Aorta (tissue), 5 donors: ENCODE data around the gene TCF7L1. TPM values are rescaled to one million over a fixed set of nuclear protein-coding genes. Genes with fewer than 3 reads are reported as not detected.

Experiments
- ATAC-seq: fragments of 200-7000 bp; cut with Tn5 transposase; one replicate; pipeline ENCODE4 v1.9.1; 2022; ENCODE audit warnings: moderate library complexity; ENCODE audit not compliant: low FRiP score
- DNase-seq, 2 donors: peaks; one replicate each; pipeline ENCODE4 v3.0.0-alpha.2; 2020
- H3K27ac ChIP-seq, 2 donors: one replicate each; pipeline ENCODE4 v1.5.1; 2013; ENCODE audit warnings: low read length in 2 of 2, mild to moderate bottlenecking in 2 of 2, moderate library complexity in 2 of 2, control low read depth in 1 of 2, inconsistent platforms in 1 of 2, low read depth in 1 of 2
- H3K27me3 ChIP-seq, 2 donors: one replicate each; pipeline ENCODE4 v1.6.1; 2013; ENCODE audit warnings: control low read depth in 1 of 2, low read length in 1 of 2, mild to moderate bottlenecking in 1 of 2, moderate library complexity in 1 of 2; ENCODE audit not compliant: insufficient read depth in 2 of 2, control insufficient read depth in 1 of 2
- H3K36me3 ChIP-seq, 2 donors: one replicate each; pipeline ENCODE4 v1.6.1; 2013; ENCODE audit warnings: control low read depth in 1 of 2, low read length in 1 of 2, mild to moderate bottlenecking in 1 of 2; ENCODE audit not compliant: insufficient read depth in 2 of 2, control insufficient read depth in 1 of 2
- H3K4me1 ChIP-seq, 2 donors: one replicate each; pipeline ENCODE4 v1.6.1; 2013; ENCODE audit warnings: low read length in 2 of 2, control low read depth in 1 of 2, mild to moderate bottlenecking in 1 of 2, moderate library complexity in 1 of 2; ENCODE audit not compliant: insufficient read depth in 2 of 2, control insufficient read depth in 1 of 2
- H3K4me3 ChIP-seq, 2 donors: one replicate each; pipeline ENCODE4 v1.5.1; 2013; ENCODE audit warnings: low read length in 2 of 2, control low read depth in 1 of 2, mild to moderate bottlenecking in 1 of 2
- H3K9me3 ChIP-seq: one replicate; pipeline ENCODE4 v1.6.1; 2013; ENCODE audit warnings: mild to moderate bottlenecking, low read length; ENCODE audit not compliant: control insufficient read depth
- WGBS, 2 donors: extraction: QIAGEN DNeasy Blood & Tissue Kit; methylation state at CpG; one replicate each; pipeline ENCODE4 v1.1.7; 2013; 5-methylcytosine and 5-hydroxymethylcytosine counted together
- intact Hi-C, 2 donors: fragments of 100-400 bp; cut with DNase I; formaldehyde crosslinking; loops; one replicate each; pipeline versions ENCODE4 v1.14.2 to v1.15.0; 2022
- polyA plus RNA-seq, 2 donors: library from polyadenylated mRNA; stranded (reverse); fragments of 200-250 nt; gene quantifications; one replicate each; pipeline ENCODE4 v1.2.3, GENCODE V29; 2013
- total RNA-seq, 2 donors: library from RNA; stranded (reverse); fragmentation: NEBNext Ultra II Directional; extraction: Animal tissue kit (Norgen Biotek cat#: 25700); gene quantifications; one replicate each; pipeline ENCODE4 v1.2.1, GENCODE V29; 2021
- donor health status: healthy with polysubstance abuse.
- donor health status: Bipolar disorder and iron deficiency.
- donor health status: DM: no; HTN: no; CAD: no.
- donor health status: DM: no; HTN: no; CAD: no.
- donor health status: DM: yes; HTN: yes; CAD: no.

TCF7L1 gene
- total and polyA plus RNA-seq, 4 donors, result 14.1 to 39.5 (median 31.8) TPM

GRCh38 chr2:85251070-85251616 lies 118.0 kb downstream of the TCF7L1 start:
- no peaks in the 10 kb centered on the region for H3K36me3 ChIP-seq
- DNase-seq (no peak), ATAC-seq (no peak)
- no peaks in the 10 kb centered on the region for H3K4me1 ChIP-seq
- 81 to 84% methylated on average over 3 of the region's 3 CpGs for WGBS, 2 donors
- H3K4me3 ChIP-seq, result no peak overlapping the region
- no peak overlapping the region for H3K27ac ChIP-seq
- no peaks in the 10 kb centered on the region for H3K27me3 ChIP-seq
- intact Hi-C loops, result no loop called here
- H3K9me3 ChIP-seq, result no peaks in the 10 kb centered on the region

- H3K27me3 ChIP-seq, result no peaks in the 10 kb centered on the region
- WGBS, 2 donors, result 65 to 66% methylated on average over 5 of the region's 5 CpGs
- H3K27ac ChIP-seq, result no peak overlapping the region
- intact Hi-C loops, result no loop called here
- H3K36me3 ChIP-seq, result no peaks in the 10 kb centered on the region
- peaks cover 0 to 3% of the 10 kb centered on the region in 2 donors for H3K4me1 ChIP-seq
- no peak overlapping the region for H3K4me3 ChIP-seq
- ATAC-seq (no peak), DNase-seq (no peak)
- H3K9me3 ChIP-seq, result no peaks in the 10 kb centered on the region
Measured at GRCh38 chr2:85253890-85254289, 120.7 kb downstream of the TCF7L1 start.

DNA sequence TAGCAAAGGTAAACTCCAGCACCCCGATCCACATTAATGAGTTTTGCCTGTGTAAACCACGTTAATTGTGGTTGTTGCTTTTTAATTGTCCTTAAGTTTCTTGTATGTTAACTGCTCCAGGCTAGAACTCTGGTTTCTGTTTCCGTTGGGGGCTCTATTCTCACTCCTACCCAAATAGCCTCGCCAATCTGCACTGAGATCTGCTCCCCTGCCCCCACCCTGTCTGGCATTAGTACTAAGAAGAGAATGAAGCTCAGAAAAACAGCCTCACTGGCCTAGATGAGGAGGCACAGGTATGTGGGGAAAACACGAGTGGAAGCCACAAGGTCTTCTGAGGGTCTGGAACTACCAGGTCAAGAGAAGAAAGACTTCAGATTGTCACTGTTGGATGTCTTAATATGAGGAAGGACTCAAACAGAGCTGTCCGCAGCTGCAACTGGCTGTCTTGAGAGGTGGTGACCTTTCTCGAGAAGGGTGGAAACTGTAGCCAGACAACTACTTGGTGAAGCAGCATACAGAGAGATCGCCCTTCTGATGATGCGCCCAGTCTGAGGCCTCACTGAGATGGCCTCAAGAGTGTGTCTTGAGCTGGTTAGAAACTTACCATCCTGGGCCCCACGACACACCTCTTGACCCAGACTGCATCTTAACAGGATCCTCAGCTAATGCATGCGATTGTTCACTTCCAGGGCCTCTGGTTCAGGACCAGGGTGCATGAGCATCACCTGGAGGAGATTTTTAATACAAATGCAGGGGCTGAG lies 121.5 kb downstream of the TCF7L1 start:
- no peak for DNase-seq
- H3K36me3 ChIP-seq, result no peaks in the 10 kb centered on the region
- intact Hi-C loops, result no loop called here
- 68 to 73% methylated on average over 11 of the region's 11 CpGs for WGBS, 2 donors
- H3K27me3 ChIP-seq, result no peaks in the 10 kb centered on the region
- H3K4me1 ChIP-seq, result peaks cover 0 to 3% of the 10 kb centered on the region in 2 donors
- ATAC-seq, result no peak
- H3K27ac ChIP-seq, result no peak overlapping the region
- no peaks in the 10 kb centered on the region for H3K9me3 ChIP-seq
- H3K4me3 ChIP-seq, result no peak overlapping the region

DNA sequence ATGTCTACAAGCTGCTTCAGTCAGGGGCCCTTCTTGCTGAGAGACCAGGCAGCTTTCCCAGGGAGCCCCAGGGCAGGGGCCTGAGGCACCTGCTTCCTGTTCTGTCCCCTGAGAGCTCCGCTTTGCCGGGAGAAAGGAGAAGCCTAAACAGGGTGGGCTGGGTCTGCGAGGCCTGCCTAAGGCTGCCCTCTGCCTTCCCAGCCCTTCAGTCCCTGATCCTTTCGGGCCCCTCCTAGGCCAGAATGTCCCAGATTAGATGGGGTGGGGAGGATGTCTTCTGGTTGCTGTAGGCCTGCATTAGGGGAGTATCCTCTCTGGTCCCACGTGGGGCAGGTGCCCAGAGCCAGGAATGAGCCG lies 122.2 kb downstream of the TCF7L1 start:
- no peaks in the 10 kb centered on the region for H3K9me3 ChIP-seq
- no peak overlapping the region for H3K27ac ChIP-seq
- no peaks in the 10 kb centered on the region for H3K36me3 ChIP-seq
- peaks cover 0 to 5% of the 10 kb centered on the region in 2 donors for H3K4me1 ChIP-seq
- WGBS, 2 donors, result 20% methylated on average over 6 of the region's 6 CpGs
- no peak overlapping the region for H3K4me3 ChIP-seq
- ATAC-seq (no peak), DNase-seq (no peak)
- intact Hi-C loops, result no loop called here
- no peaks in the 10 kb centered on the region for H3K27me3 ChIP-seq

GRCh38 chr2:85255813-85256594 lies 122.8 kb downstream of the TCF7L1 start:
- intact Hi-C loops, result no loop called here
- Histone ChIP-seq H3K36me3 (no peaks in the 10 kb centered on the region), H3K9me3 (no peaks in the 10 kb centered on the region), H3K4me1 (peaks cover 0 to 5% of the 10 kb centered on the region in 2 donors), H3K4me3 (no peak overlapping the region), H3K27ac (peak overlapping the region in 1 of 2 donors; percentile 24), H3K27me3 (no peaks in the 10 kb centered on the region)
- DNase-seq (no peak), ATAC-seq (no peak)
- 8 to 12% methylated on average over 23 of the region's 23 CpGs for WGBS, 2 donors

DNA sequence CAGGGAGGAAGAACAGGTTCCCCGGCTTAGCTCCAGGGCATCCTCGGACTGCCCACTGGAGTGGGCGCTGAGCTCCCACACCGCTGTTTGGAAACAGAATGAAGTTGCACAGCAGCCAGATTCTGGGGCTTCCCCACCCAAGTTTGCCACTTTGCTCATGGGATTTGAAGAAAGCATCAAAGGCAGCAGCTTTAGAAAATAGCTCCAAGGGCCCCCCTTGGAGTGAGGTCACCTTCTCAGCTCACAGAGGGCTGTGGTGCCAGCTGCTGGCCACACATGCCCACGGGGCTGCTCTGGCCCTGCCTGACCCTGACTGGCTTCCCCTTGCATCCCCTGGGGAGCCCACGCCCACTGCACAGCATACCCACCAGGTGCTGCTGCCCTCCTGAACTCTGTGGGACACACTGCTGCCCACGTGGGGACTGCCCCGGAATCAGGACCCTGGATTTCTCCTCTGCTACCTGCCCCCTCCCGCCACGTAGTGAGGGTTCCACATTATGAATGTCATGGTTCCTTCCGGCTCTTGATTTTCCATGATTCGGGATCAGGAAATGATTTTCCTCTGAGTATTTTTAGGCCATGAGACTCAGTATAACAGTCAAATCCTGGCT lies 124.3 kb downstream of the TCF7L1 start:
- peak in 1 of 2 donors; percentile 56 for DNase-seq
- H3K4me1 ChIP-seq, result peaks cover 0 to 5% of the 10 kb centered on the region in 2 donors
- peak overlapping the region in 1 of 2 donors; percentile 29 for H3K27ac ChIP-seq
- WGBS, 2 donors, result 8 to 10% methylated on average over 12 of the region's 12 CpGs
- H3K27me3 ChIP-seq, result no peaks in the 10 kb centered on the region
- H3K9me3 ChIP-seq, result no peaks in the 10 kb centered on the region
- H3K4me3 ChIP-seq, result no peak overlapping the region
- intact Hi-C loops, result no loop called here
- ATAC-seq, result peak; percentile 44
- H3K36me3 ChIP-seq, result no peaks in the 10 kb centered on the region

DNA sequence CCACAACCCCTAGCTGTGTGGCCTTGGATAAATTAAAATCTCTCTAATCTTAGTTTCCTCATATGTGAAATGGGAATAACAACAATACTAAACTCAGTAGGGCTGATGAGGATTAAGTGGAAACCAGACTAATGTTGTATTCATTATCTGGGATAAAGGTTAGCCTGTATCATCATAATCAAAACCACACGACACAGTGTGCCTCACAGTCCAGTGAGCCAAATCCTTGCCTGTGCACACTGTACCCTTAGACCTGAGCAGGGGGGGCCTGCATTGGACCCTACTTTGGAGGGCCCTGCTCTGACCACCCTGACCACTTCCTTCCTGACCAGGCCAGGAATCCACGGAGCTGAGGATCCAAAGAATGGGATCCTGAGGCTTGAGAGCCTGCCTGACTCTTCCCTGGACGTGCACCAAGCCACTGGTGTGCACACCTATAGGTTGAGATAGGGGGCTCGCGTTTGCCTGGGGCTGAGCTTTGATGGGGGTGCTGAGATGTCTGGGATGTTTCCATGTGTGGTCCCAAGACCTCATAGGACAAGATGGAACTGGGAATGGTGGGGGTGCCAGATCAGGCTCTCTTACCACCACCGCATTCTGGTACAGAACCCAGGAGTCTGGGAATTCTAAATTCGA lies 124.9 kb downstream of the TCF7L1 start:
- Histone ChIP-seq H3K4me1 (peaks cover 0 to 5% of the 10 kb centered on the region in 2 donors), H3K36me3 (no peaks in the 10 kb centered on the region), H3K9me3 (no peaks in the 10 kb centered on the region), H3K27me3 (no peaks in the 10 kb centered on the region), H3K27ac (peak overlapping the region in 1 of 2 donors; percentile 70), H3K4me3 (no peak overlapping the region)
- DNase-seq (no peak), ATAC-seq (no peak)
- intact Hi-C loops, result no loop called here
- 65 to 66% methylated on average over 7 of the region's 7 CpGs for WGBS, 2 donors

- no peaks in the 10 kb centered on the region for H3K9me3 ChIP-seq
- peaks cover 0 to 5% of the 10 kb centered on the region in 2 donors for H3K4me1 ChIP-seq
- DNase-seq (no peak), ATAC-seq (no peak)
- H3K4me3 ChIP-seq, result no peak overlapping the region
- no peaks in the 10 kb centered on the region for H3K36me3 ChIP-seq
- H3K27ac ChIP-seq, result no peak overlapping the region
- intact Hi-C loops, result no loop called here
- H3K27me3 ChIP-seq, result no peaks in the 10 kb centered on the region
- 67 to 72% methylated on average over 11 of the region's 11 CpGs for WGBS, 2 donors
Measured at GRCh38 chr2:85259101-85259590, 126.0 kb downstream of the TCF7L1 start.
